Neuron (in vitro differentiated cells): Measurements from ENCODE around the gene PPM1N.
A peak's percentile ranks its signal among the peaks of the same experiment; 100 is the strongest.

Source experiments
- H2AFZ ChIP-seq: one replicate; pipeline ENCODE4 v1.6.1; 2013; ENCODE audit warnings: low read depth, mild to moderate bottlenecking, inconsistent platforms, low read length, moderate library complexity
- H3K27me3 ChIP-seq: one replicate; pipeline ENCODE4 v1.6.1; 2013; ENCODE audit warnings: low read length; ENCODE audit not compliant: insufficient read depth
- H3K36me3 ChIP-seq: one replicate; pipeline ENCODE4 v1.6.1; 2013; ENCODE audit warnings: low read length; ENCODE audit not compliant: insufficient read depth
- H3K4me1 ChIP-seq: one replicate; pipeline ENCODE4 v1.6.1; 2013; ENCODE audit warnings: low read length; ENCODE audit not compliant: insufficient read depth
- H3K4me3 ChIP-seq: 2 replicates; pipeline ENCODE4 v1.5.1; 2013; ENCODE audit warnings: mild to moderate bottlenecking, low read length, moderate library complexity
- H3K9me3 ChIP-seq: one replicate; pipeline ENCODE4 v1.6.1; 2013; ENCODE audit warnings: low read length

The PPM1N gene

GRCh38 chr19:45464852-45465441 is 33.3 kb upstream of the PPM1N start:
- H3K36me3 ChIP-seq = no peaks in the 10 kb centered on the region
- peaks cover 17% of the 10 kb centered on the region for H3K4me1 ChIP-seq
- H2AFZ ChIP-seq = no peak overlapping the region
- no peaks in the 10 kb centered on the region for H3K9me3 ChIP-seq
- no peak overlapping the region for H3K4me3 ChIP-seq
- peaks cover 4% of the 10 kb centered on the region for H3K27me3 ChIP-seq

DNA sequence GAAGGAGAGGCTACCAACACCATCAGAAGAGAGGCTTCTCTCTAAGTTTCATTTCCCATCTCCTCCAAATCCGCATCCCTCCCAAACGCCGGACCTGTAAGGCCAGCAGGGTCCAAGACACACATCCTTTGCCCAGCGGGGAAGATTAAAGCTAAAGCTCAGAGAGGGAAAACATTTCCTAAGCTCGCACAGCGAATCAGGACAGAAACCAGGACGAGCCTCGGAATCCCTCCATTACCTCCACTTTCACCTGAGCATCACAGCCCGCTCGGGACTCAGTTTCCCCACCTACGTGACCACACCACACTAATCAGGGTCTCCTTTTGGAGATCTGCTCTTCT is 31.2 kb upstream of the PPM1N start:
- no peaks in the 10 kb centered on the region for H3K9me3 ChIP-seq
- no peaks in the 10 kb centered on the region for H3K27me3 ChIP-seq
- peak overlapping the region; percentile 73 for H2AFZ ChIP-seq
- peaks cover 22% of the 10 kb centered on the region for H3K4me1 ChIP-seq
- no peaks in the 10 kb centered on the region for H3K36me3 ChIP-seq
- H3K4me3 ChIP-seq = peak overlapping the region; percentile 72

DNA sequence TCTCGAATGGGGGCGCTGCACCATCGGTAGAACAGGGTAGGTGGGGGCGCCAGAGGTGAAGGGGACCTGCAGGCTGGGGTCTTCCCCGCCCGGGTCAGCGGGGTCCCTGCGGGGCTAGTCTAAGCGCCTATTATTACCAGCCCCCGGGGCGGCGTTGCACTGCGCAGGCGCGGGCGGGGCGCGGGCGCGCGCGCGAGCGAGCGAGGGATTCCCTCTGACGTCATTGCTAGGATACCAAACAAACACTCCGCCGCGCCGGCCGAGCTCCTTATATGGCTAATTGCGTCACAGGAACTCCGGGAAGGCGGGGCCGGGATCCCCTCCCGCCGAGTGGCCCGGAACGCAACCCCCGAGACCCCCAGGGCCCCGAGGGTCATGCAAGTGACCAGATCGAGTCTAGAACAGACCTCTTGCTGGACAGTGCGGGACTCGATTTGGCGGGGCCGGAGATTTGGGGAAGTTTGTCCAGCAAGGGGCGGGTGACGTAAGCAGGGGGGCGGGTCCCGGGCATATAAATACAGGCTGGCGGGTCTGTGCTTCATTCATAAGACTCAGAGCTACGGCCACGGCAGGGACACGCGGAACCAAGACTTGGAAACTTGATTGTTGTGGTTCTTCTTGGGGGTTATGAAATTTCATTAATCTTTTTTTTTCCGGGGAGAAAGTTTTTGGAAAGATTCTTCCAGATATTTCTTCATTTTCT is 30.6 kb upstream of the PPM1N start, which contains the start of gene FOSB:
TSS of gene FOSB (plus strand) at position 541 of the 703 bp plus-strand sequence. CDS start 591 bp downstream, outside the sequence.
- H2AFZ ChIP-seq = peak within 1 kb of the TSS; percentile 73
- no peaks in the 10 kb centered on the region for H3K36me3 ChIP-seq
- peaks cover 22% of the 10 kb centered on the region for H3K4me1 ChIP-seq
- H3K27me3 ChIP-seq = no peaks in the 10 kb centered on the region
- H3K4me3 ChIP-seq = peak within 1 kb of the TSS; percentile 72
- H3K9me3 ChIP-seq = no peaks in the 10 kb centered on the region

DNA sequence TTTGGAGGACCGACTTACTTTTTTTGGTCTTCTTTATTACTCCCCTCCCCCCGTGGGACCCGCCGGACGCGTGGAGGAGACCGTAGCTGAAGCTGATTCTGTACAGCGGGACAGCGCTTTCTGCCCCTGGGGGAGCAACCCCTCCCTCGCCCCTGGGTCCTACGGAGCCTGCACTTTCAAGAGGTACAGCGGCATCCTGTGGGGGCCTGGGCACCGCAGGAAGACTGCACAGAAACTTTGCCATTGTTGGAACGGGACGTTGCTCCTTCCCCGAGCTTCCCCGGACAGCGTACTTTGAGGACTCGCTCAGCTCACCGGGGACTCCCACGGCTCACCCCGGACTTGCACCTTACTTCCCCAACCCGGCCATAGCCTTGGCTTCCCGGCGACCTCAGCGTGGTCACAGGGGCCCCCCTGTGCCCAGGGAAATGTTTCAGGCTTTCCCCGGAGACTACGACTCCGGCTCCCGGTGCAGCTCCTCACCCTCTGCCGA is 30.0 kb upstream of the PPM1N start:
- Histone ChIP-seq H3K4me3 (peak overlapping the region; percentile 72), H3K4me1 (peaks cover 22% of the 10 kb centered on the region), H3K9me3 (no peaks in the 10 kb centered on the region), H3K27me3 (no peaks in the 10 kb centered on the region), H2AFZ (peak overlapping the region; percentile 73), H3K36me3 (no peaks in the 10 kb centered on the region)

DNA sequence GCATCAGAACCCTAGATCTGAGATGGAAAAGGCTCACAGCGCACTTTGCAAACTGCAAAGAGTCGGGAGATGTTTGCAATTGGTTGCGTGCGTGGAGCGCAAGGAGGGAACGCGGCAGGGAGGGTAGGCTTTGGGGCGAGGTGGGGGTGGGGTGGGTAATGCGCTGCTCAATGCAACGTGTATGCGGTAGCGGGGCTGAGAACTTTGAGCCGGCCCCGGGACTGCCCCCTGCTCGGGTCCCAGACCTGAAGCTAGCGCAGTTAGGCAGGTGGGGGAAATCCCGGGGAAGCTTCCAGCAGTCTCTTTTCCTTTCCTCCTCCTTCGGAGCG is 29.5 kb upstream of the PPM1N start:
- no peaks in the 10 kb centered on the region for H3K9me3 ChIP-seq
- H3K27me3 ChIP-seq = no peaks in the 10 kb centered on the region
- no peaks in the 10 kb centered on the region for H3K36me3 ChIP-seq
- peak overlapping the region; percentile 41 for H2AFZ ChIP-seq
- peak overlapping the region; percentile 72 for H3K4me3 ChIP-seq
- peaks cover 22% of the 10 kb centered on the region for H3K4me1 ChIP-seq

GRCh38 chr19:45469132-45469944 is 28.9 kb upstream of the PPM1N start:
- Histone ChIP-seq H3K4me3 (peak overlapping the region; percentile 72), H3K27me3 (no peaks in the 10 kb centered on the region), H2AFZ (peak overlapping the region; percentile 87), H3K36me3 (no peaks in the 10 kb centered on the region), H3K4me1 (peaks cover 22% of the 10 kb centered on the region), H3K9me3 (no peaks in the 10 kb centered on the region)

GRCh38 chr19:45469945-45470761 is 28.1 kb upstream of the PPM1N start:
- Histone ChIP-seq H3K9me3 (no peaks in the 10 kb centered on the region), H3K4me3 (peak overlapping the region; percentile 72), H3K4me1 (peaks cover 18% of the 10 kb centered on the region), H3K27me3 (no peaks in the 10 kb centered on the region), H2AFZ (no peak overlapping the region), H3K36me3 (no peaks in the 10 kb centered on the region)

DNA sequence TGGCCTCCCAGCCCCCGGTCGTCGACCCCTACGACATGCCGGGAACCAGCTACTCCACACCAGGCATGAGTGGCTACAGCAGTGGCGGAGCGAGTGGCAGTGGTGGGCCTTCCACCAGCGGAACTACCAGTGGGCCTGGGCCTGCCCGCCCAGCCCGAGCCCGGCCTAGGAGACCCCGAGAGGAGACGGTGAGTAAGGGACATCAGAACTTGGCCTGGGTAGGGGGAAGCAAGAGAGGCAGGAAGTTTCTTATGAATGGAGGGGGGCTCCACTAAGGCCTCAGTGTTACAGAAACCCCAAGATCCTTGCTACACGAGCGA is 27.5 kb upstream of the PPM1N start:
- H2AFZ ChIP-seq = no peak overlapping the region
- no peaks in the 10 kb centered on the region for H3K27me3 ChIP-seq
- H3K4me3 ChIP-seq = no peak overlapping the region
- H3K9me3 ChIP-seq = no peaks in the 10 kb centered on the region
- peaks cover 18% of the 10 kb centered on the region for H3K4me1 ChIP-seq
- no peaks in the 10 kb centered on the region for H3K36me3 ChIP-seq

- Histone ChIP-seq H3K9me3 (no peaks in the 10 kb centered on the region), H2AFZ (no peak overlapping the region), H3K27me3 (no peaks in the 10 kb centered on the region), H3K4me3 (no peak overlapping the region), H3K4me1 (peaks cover 18% of the 10 kb centered on the region), H3K36me3 (no peaks in the 10 kb centered on the region)
Observed at GRCh38 chr19:45471111-45471930, 26.9 kb upstream of the PPM1N start.

- Histone ChIP-seq H3K27me3 (no peaks in the 10 kb centered on the region), H2AFZ (no peak overlapping the region), H3K36me3 (no peaks in the 10 kb centered on the region), H3K4me3 (no peak overlapping the region), H3K9me3 (no peaks in the 10 kb centered on the region), H3K4me1 (peaks cover 18% of the 10 kb centered on the region)
Observed at GRCh38 chr19:45471931-45472562, 26.2 kb upstream of the PPM1N start.

DNA sequence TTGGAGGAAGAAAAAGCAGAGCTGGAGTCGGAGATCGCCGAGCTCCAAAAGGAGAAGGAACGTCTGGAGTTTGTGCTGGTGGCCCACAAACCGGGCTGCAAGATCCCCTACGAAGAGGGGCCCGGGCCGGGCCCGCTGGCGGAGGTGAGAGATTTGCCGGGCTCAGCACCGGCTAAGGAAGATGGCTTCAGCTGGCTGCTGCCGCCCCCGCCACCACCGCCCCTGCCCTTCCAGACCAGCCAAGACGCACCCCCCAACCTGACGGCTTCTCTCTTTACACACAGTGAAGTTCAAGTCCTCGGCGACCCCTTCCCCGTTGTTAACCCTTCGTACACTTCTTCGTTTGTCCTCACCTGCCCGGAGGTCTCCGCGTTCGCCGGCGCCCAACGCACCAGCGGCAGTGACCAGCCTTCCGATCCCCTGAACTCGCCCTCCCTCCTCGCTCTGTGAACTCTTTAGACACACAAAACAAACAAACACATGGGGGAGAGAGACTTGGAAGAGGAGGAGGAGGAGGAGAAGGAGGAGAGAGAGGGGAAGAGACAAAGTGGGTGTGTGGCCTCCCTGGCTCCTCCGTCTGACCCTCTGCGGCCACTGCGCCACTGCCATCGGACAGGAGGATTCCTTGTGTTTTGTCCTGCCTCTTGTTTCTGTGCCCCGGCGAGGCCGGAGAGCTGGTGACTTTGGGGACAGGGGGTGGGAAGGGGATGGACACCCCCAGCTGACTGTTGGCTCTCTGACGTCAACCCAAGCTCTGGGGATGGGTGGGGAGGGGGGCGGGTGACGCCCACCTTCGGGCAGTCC is 25.5 kb upstream of the PPM1N start:
- peaks cover 16% of the 10 kb centered on the region for H3K4me1 ChIP-seq
- no peak overlapping the region for H3K4me3 ChIP-seq
- no peaks in the 10 kb centered on the region for H3K27me3 ChIP-seq
- H3K9me3 ChIP-seq = no peaks in the 10 kb centered on the region
- no peak overlapping the region for H2AFZ ChIP-seq
- no peaks in the 10 kb centered on the region for H3K36me3 ChIP-seq
